CD4-positive, alpha-beta T cell treated with Interleukin-15 for 1 hour (primary cell): ENCODE results near the gene NETO2.
"Not testable (repeated sequence)": the region's sequence is repeated elsewhere in the genome, so short reads cannot be mapped to it uniquely, and the experiment has no call there.

Source experiments
- DNase-seq: peaks from one replicate; pipeline ENCODE4 v3.0.0-alpha.2; 2020

NETO2 gene, protein sequence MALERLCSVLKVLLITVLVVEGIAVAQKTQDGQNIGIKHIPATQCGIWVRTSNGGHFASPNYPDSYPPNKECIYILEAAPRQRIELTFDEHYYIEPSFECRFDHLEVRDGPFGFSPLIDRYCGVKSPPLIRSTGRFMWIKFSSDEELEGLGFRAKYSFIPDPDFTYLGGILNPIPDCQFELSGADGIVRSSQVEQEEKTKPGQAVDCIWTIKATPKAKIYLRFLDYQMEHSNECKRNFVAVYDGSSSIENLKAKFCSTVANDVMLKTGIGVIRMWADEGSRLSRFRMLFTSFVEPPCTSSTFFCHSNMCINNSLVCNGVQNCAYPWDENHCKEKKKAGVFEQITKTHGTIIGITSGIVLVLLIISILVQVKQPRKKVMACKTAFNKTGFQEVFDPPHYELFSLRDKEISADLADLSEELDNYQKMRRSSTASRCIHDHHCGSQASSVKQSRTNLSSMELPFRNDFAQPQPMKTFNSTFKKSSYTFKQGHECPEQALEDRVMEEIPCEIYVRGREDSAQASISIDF

DNA sequence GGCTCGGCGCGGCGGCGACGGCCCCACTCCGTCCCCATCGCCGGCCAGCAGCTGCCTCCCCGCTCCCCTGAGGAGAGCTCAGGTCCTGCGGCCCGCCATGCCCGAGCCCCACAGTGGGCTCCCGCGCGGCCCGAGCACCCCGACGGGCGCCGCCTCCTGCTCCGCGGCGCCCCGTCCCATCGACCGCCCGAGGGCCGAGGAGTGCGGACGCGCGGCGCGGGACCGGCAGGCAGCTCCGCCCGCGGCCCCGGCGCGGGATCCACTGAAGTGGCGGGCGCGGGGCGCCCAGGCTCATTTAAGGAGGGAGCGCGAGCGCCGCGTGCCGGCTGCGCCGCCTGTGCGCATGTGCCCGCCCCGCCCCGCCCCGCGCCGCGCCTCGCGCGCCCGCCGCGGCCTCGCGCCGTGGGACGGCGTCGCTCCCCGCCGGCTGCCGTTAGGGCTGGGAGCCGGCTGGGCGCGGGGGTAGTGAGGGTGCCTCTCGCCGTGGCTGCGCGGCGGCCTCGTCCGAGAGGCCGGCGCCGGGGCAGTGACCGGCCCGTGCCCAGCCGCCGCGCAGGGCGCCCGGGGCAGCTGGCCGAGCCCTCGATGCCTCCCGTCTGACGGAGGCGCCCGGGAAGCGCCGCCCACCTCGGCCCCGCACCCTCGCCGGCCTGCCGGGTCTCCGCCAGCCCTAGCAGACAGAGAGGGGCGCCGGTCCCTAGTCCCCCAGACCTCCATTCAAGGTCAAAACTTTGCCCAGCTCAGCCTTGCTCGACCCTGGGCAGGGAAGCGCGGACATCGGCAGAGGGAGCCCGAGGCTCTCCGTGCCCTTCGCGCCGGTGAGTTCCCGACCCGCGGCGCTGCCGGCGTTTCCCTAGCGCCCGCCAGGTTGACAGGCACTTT lies at the start of gene NETO2:
TSS of gene NETO2 (minus strand) at position 269 of the 882 bp plus-strand sequence. CDS start 333 bp downstream, outside the sequence.
- peak; percentile 57 for DNase-seq

DNA sequence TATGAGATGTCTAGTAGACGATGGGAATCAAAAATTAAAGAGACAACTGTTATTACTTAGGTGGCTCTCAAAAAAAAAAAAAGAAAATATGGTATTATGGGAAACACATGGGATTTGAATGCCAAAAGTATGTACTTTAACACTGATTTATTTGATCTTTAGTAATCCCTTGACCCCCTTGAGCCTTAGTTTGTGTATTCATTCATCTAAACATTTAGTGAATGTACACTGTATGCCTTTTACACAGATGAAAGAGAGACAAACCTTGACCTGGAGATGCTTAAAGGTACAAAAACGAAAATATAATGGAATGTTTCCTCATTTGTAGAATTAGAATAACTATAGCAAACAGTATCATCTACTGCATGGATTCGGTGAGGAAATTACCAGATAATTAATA lies 38.6 kb upstream of the NETO2 start:
- DNase-seq, result no peak

- DNase-seq, result not testable (repeated sequence)
These were observed 37.3 kb upstream of the NETO2 start for GRCh38 chr16:47181066-47181465.

DNA sequence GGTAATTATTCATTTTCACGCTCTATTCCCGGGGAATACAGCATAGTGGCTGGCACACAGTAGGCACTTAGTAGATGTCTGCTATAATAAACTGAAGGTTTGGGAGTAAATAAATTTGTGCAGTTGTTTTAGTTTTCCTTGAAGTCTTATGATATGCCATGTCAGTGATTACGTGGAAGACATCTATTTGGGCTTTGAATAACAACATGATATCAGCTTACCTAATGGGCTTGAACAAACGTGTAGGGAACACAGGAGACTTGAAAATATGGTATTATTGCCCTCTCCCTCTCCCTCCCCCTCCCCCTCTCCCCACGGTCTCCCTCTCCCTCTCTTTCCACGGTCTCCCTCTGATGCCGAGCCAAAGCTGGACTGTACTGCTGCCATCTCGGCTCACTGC lies 36.3 kb upstream of the NETO2 start:
- DNase-seq, result no peak

DNA sequence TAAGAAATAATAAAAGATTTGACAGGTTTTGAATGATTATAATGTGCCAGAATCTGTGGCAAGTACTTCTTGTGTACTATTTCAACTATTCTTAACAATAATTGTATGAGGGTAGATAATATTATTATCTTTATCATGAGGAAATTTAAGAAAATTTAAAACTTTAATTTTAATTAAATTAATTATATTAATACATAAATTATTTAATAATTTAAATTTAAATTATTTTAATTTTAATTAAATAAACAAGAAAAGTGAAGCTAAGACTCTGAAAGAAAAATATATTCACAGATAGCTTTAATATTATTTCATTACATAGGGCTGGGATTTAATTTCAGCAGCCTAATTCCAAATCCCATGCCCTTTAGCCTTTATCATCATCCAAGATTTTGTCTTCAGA lies 31.4 kb upstream of the NETO2 start:
- no peak for DNase-seq

DNA sequence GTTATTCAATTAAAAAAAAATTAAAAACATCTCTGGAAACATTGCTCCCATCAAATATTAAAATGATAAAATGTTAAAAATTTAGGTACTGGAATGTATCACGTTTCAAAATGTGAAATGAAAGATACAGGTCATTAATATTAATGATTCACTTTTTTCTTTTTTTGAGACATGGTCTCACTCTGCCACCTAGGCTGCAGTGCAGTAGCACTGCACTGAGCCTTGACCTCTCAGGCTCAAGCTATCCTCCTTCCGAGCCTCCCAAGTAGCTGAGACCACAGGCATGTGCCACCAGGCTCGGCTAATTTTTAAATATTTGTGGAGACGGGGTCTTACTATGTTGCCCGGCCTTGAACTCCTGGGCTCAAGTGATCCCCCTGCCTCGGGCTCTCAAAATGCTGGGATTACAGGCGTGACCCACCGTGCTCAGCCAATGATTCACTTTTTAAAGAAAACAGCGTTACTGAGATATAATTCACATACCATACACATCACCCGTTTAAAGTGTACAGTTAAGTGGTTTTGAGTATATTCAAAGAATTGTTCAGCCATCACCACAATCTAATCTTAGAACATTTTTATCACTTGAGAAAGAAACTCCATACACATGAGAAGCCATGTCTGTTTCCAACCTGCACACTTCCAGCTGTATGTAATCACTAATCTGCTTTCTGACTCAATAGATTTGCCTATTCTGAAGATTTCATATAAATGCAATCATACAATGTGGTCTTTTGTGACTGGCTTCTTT lies 19.1 kb upstream of the NETO2 start:
- no peak for DNase-seq

GRCh38 chr16:47161464-47161863 lies 17.7 kb upstream of the NETO2 start:
- no peak for DNase-seq

DNA sequence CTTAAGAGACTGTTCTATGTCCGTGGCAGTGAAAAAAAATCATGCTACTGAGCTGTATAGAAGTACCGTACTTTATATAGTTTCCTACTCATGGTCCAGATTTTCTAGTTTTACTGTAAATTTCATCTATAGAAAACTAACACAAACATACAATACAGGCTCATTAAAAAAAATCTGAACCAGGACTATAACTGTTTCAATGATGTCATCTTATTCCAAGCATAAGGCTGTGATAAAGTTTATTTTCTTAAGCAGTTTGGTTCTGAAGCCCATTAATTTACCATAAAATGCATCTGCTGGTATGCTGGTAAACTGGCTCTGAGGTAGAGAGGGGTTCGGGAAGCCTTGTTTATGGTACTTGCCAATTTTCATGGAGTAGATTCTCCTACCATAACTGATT lies 16.7 kb upstream of the NETO2 start:
- DNase-seq, result no peak

DNA sequence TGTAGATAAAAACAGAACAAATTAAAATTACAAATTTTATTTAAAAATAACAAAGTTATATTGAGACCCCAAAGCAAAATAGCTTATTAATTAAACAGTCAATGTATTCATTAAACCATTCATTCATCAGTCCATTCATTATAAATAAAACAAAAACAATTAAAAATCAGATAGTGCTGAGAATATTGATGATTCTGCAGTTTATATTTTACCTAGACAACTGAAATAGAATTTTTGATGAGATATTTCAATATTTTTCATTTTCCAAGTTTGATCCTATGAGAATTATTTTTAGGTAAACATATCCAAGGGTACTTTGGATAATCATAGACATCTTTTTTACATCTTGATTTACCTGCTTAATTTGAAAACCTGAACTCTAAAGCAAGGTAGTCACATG lies 15.2 kb upstream of the NETO2 start:
- no peak for DNase-seq

DNA sequence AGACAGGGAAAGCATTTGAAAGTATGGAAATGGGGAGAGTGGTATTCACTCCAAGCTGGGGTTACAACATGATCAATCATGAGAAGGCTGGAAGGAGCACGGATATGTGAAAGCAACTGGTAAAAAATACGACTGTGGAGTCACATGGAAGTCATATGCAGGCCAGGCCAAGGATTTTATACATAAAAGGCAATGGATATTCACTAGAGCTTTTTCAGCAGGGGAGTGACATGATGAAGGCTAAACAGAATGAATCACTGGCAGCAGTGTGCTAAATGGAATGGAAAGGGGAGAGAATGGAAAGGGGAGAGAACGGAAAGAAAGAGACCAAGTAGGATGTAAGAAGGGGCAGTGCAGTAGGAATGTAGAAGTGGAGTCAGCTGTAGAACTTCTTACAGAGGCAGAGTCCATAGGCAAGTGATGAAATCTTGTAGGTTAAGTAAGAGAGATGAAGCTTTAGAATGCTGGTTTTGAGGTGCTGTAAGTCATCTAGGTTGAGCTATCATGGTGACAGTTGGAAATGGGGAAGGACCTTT lies 13.0 kb upstream of the NETO2 start:
- no peak for DNase-seq

DNA sequence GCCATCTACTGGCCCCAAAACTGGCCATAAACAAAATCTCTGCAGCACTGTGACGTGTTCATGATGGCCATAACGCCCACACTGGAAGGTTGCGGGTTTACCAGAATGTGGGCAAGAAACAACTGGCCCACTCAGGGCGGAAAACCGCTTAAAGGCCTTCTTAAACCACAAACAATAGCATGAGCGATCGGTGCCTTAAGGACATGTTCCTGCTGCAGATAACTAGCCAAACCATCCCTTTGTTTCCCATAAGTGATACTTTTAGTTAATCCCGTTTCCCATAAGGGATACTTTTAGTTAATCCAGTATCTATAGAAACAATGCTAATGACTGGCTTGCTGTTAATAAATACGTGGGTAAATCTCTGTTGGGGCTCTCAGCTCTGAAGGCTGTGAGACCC lies 8.8 kb upstream of the NETO2 start:
- DNase-seq, result not testable (repeated sequence)

DNA sequence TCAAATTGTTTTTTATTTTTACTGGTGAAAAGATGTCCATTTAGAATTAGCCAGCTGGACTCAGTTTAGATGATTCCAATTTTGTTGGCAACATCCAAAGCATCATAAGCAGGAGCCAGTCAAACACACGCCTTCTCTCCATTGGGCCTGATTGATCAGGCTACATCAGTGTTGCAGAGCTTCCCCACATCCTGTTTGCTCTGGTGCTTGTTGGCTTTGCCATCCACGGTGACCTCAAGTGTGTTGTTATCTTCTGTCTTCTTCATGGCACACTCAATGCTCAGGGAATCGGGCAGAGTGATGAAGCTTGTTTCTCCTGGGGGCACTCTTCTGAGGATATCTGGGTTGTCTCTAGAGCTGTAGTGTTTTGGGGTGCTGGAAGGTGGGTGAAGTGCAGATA lies 6.3 kb upstream of the NETO2 start:
- no peak for DNase-seq

- no peak for DNase-seq
These were observed 773 bp upstream of the NETO2 start for GRCh38 chr16:47144559-47144877.

GRCh38 chr16:47142821-47143676 lies 696 bp downstream of the NETO2 start:
- peak; percentile 56 for DNase-seq

- DNase-seq, result no peak
These were observed 1.3 kb downstream of the NETO2 start for GRCh38 chr16:47142486-47142820.

DNA sequence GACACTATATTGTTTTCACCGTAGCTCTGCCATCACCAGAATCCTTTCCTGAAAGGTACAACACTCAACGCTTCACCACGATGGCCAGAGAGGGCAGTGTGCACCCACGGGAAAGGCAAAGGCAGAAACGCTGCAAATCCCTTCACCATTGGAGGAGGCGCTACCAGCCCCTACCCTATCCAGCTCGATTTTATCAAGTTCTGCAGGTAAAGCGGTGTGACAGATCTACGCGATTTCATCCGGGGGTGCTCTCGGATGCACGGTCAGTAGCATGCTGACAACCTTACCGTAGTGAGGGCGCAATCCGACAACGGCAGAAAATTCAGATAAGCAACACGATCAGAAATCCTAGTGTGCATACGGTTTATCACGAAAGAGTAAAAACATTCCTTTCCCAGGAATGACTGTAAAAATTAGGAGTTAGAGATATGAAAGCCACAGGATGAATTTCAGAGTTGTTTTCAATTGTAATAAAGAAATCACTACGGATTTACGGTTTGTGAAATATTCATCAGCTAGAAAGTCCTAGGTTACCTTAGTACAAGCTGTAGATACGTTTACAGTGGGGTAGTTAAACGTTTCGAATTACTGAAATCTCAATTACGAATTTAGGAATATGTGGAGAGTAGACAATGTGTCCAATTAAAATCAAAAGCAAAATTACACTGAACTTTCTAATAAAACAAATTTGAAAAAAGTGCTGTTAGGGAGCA lies 1.8 kb downstream of the NETO2 start:
- DNase-seq, result peak; percentile 83

DNA sequence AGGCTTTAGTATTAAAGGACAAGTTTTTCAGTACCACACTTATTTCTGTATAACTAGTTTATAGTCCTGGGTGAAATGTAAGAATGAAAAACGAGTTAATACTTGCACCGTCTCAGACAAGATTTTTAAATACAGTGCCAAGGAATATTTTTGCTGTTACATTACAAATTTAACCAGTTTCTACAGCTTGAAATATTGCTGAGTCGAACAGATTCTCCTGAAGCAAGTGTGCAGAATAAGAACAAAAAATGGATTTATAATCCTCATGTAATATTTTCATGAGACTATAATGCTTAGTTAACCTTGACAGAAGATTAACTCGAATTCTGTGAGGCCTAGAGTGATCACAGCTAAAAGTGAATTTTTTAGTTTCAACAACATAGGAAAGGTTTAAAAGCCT lies 3.1 kb downstream of the NETO2 start:
- DNase-seq, result no peak

GRCh38 chr16:47139561-47140185 lies 4.1 kb downstream of the NETO2 start:
- DNase-seq, result no peak

DNA sequence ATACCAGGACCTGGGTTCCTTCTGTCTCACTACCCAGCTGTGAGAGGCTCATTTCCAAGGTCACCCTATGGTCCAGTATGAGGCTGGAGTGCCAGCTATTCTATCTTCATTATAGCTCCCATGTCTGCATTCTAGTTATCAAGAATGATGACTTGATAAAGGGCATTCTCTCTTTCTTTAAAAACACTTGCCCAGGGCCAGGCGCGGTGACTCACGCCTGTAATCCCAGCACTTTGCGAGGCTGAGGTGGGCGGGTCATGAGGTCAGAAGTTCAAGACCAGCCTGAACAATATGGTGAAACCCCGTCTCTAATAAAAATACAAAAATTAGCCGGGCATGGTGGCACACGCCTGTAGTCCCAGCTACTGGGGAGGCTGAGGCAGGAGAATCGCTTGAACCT lies 5.8 kb downstream of the NETO2 start:
- DNase-seq, result not testable (repeated sequence)

- DNase-seq, result no peak
These were observed 7.5 kb downstream of the NETO2 start for GRCh38 chr16:47136099-47136842.
